Naive thymus-derived CD8-positive, alpha-beta T cell (primary cell): ENCODE results near the gene NDE1. TPM values are rescaled to one million over a fixed set of nuclear protein-coding genes. Genes with fewer than 3 reads are reported as not detected.

ENCODE experiments used
- ATAC-seq, 2 donors: fragments of 150-1000 bp; cut with Tn5 transposase in 1 of 2; sonication (Bioruptor Pico), chemical (Tn5 transposase) in 1 of 2; 1 replicate in 1 of 2; 2 replicates in 1 of 2; pipeline ENCODE4 v1.10.0; 2021; ENCODE audit warnings: mild to moderate bottlenecking in 2 of 2, moderate library complexity in 2 of 2
- POLR2A ChIA-PET: fragments of 350-600 bp; sonication (Branson Sonifier 250); formaldehyde crosslinking; loops from one replicate; lab custom pipeline; 2021; ENCODE audit warnings: antibody characterized with exemption; lab: Charles Lee
- DNase-seq, 10 donors: peaks; one replicate each; pipeline versions ENCODE4 v3.0.0 to v3.0.0-alpha.2; 2020 to 2022
- H3K27ac Mint-ChIP-seq, 10 donors: one replicate each; pipeline ENCODE4 v1.8.0; 2020 to 2022; ENCODE audit warnings: mild to moderate bottlenecking in 10 of 10, mixed read lengths in 10 of 10, moderate library complexity in 4 of 10, inconsistent platforms in 1 of 10
- H3K27me3 Mint-ChIP-seq, 5 donors: one replicate each; pipeline ENCODE4 v1.8.0; 2021 to 2022; ENCODE audit warnings: mixed read lengths in 5 of 5
- H3K36me3 Mint-ChIP-seq, 3 donors: one replicate each; pipeline ENCODE4 v1.8.0; 2020 to 2022; ENCODE audit warnings: mixed read lengths in 3 of 3, mild to moderate bottlenecking in 2 of 3, inconsistent platforms in 1 of 3
- H3K4me1 Mint-ChIP-seq, 4 donors: one replicate each; pipeline ENCODE4 v1.8.0; 2021 to 2022; ENCODE audit warnings: mixed read lengths in 4 of 4
- H3K4me3 Mint-ChIP-seq, 10 donors: one replicate each; pipeline ENCODE4 v1.8.0; 2020 to 2022; ENCODE audit warnings: mild to moderate bottlenecking in 10 of 10, mixed read lengths in 10 of 10, moderate library complexity in 6 of 10, inconsistent platforms in 1 of 10
- H3K9me3 Mint-ChIP-seq, 9 donors: one replicate each; pipeline ENCODE4 v1.8.0; 2020 to 2022; ENCODE audit warnings: mixed read lengths in 9 of 9, mild to moderate bottlenecking in 3 of 9, inconsistent platforms in 1 of 9, moderate library complexity in 1 of 9
- polyA plus RNA-seq, 3 donors: library from polyadenylated mRNA; unstranded; fragments of 300-500 nt; fragmentation: Illumina TruSeq; gene quantifications; one replicate each; pipeline ENCODE4 v1.2.3, GENCODE V29; 2021
- total RNA-seq, 8 experiments: library from RNA in 2 of 8; stranded (reverse) in 2 of 8; gene quantifications; one replicate each; pipeline ENCODE4 v1.2.3 and lab custom pipeline; 2021 to 2026

NDE1 gene
- total and polyA plus RNA-seq, 5 experiments from 2014 or later, result 23.5 to 138 (median 59.1) TPM

GRCh38 chr16:15732416-15732815 lies 82.4 kb downstream of the NDE1 start:
- Mint-ChIP-seq H3K27ac (peak overlapping the region in 7 of 10 donors; percentile 25 to 74 (median 51)), H3K9me3 (no peaks in the 10 kb centered on the region), H3K36me3 (peaks cover 0 to 46% (median 5%) of the 10 kb centered on the region in 3 donors), H3K4me1 (peaks cover 0 to 7% (median 0%) of the 10 kb centered on the region in 4 donors), H3K27me3 (no peaks in the 10 kb centered on the region), H3K4me3 (no peak overlapping the region)
- ATAC-seq (no peak), DNase-seq (no peak)
- POLR2A ChIA-PET, result no interaction called here

DNA sequence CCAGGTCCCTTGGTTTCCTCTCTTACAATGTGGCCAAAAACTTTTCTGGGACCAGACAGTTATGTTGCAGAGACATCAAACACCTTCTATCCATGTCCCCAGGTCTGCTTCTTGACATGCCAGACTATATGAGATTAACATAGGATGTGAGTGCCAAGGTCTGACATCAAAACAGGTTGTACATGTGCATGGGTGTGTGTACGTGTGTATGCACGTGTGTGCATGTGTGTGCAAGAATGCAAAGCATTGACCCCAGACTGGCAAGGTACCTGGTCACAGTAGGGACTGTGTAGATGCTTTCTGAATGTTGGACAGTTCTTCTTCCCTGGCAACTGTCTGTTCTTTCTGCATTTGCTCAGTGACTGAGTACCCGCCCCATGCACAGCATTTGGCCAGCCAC lies 85.6 kb downstream of the NDE1 start:
- no peak for ATAC-seq
- Mint-ChIP-seq H3K4me1 (peaks cover 0 to 7% (median under 1%) of the 10 kb centered on the region in 4 donors), H3K36me3 (peaks cover 0 to 62% (median 10%) of the 10 kb centered on the region in 3 donors), H3K9me3 (no peaks in the 10 kb centered on the region), H3K27ac (peak overlapping the region in 6 of 10 donors; percentile 19 to 89 (median 58)), H3K27me3 (no peaks in the 10 kb centered on the region), H3K4me3 (no peak overlapping the region)
- peak in 1 of 10 donors; percentile 8 for DNase-seq
- POLR2A ChIA-PET, result no interaction called here

DNA sequence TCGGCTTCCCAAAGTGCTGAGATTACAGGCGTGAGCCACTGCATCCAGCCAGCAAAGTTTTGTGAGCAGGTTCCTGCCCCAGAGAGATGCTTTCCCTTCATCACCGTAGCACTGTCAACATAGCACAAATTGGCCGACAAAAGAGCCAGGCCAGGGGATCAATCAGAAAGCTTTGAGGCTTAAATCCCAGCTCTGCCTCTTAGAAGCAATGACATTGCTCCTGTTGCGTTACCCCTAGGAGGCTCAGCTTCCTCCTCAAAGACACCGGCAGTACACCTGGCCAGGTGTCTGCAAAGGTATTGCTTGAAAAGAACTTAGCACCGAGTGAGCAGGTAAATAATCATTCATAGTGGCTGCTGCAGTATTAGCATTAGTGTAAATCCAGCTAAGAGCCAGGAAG lies 86.5 kb downstream of the NDE1 start:
- ATAC-seq, result no peak
- peaks cover 0 to 5% (median 0%) of the 10 kb centered on the region in 9 donors for H3K9me3 Mint-ChIP-seq
- peak overlapping the region in 1 of 10 donors; percentile 21 for H3K4me3 Mint-ChIP-seq
- H3K4me1 Mint-ChIP-seq, result peaks cover 0 to 7% (median 2%) of the 10 kb centered on the region in 4 donors
- peak in 1 of 10 donors; percentile 21 for DNase-seq
- no peaks in the 10 kb centered on the region for H3K27me3 Mint-ChIP-seq
- peak overlapping the region in 3 of 10 donors; percentile 22 to 56 (median 33) for H3K27ac Mint-ChIP-seq
- POLR2A ChIA-PET, result no interaction called here
- peaks cover 2 to 72% (median 18%) of the 10 kb centered on the region in 3 donors for H3K36me3 Mint-ChIP-seq

DNA sequence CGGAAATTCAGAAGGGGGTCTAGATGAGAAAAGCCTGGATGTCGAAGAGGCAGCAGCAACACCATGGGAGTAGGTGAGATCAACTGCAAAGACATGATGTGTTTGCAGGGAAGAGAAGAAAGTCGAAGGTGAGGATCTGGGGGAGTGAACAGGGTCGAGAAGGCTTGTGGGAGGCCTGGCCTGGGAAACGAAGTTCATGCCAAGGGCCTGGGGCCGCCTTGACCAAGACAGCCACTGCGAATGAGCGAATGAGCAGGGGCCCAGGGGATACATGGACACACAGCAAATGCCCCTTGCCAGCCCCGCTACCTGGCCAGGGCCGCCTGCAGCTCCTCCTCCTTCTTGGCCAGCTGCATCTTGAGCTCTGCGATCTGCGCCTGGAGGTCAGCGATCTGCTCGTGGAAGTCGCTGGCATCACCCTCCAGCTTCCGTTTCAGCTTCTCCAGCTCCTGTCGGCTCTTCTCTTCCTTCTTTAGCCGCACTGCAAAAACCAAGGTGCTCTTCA lies 87.1 kb downstream of the NDE1 start:
- H3K36me3 Mint-ChIP-seq, result peaks cover 6 to 78% (median 23%) of the 10 kb centered on the region in 3 donors

GRCh38 chr16:15739464-15739863 lies 89.4 kb downstream of the NDE1 start:
- Mint-ChIP-seq H3K4me1 (peaks cover under 1 to 9% (median 4%) of the 10 kb centered on the region in 4 donors), H3K27me3 (no peaks in the 10 kb centered on the region), H3K9me3 (peaks cover 0 to 9% (median 0%) of the 10 kb centered on the region in 9 donors), H3K36me3 (peaks cover 6 to 77% (median 23%) of the 10 kb centered on the region in 3 donors), H3K27ac (peak overlapping the region in 1 of 10 donors; percentile 77), H3K4me3 (no peak overlapping the region)
- POLR2A ChIA-PET, result interaction anchor here (0.7 to 0.9 kb wide), 2 partner anchors 12 to 21 kb away, joined by 3 read pairs; no protein-coding TSS in a partner anchor
- DNase-seq (no peak), ATAC-seq (no peak)

More for the DNA sequence above, 87.1 kb downstream of the NDE1 start:
- peak in 1 of 10 donors; percentile 32 for DNase-seq
- Mint-ChIP-seq H3K27ac (peak overlapping the region in 4 of 10 donors; percentile 22 to 56 (median 34)), H3K4me1 (peaks cover 0 to 9% (median 4%) of the 10 kb centered on the region in 4 donors), H3K4me3 (peak overlapping the region in 1 of 10 donors; percentile 14), H3K9me3 (peaks cover 0 to 9% (median 0%) of the 10 kb centered on the region in 9 donors), H3K27me3 (no peaks in the 10 kb centered on the region)
- no peak for ATAC-seq
- POLR2A ChIA-PET, result no interaction called here

DNA sequence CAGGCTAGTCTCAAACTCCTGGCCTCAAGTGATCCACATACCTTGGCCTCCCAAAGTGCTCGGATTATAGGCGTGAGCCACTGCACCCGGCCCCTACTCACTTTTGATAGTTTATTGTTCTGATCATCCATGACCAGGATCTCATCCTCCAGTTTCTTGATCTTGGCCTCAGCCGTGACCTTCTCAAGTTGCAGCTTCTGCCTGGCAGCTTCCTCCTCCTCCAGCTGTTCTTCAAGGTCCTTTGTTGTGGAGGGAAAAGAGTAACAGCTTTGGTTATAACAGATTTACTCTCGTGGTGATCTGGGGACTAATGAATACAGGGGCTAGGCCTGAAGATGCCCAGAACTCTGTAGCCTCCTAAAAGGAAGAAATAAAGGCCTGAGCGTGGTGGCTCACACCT lies 89.9 kb downstream of the NDE1 start:
- ATAC-seq, result no peak
- no peaks in the 10 kb centered on the region for H3K27me3 Mint-ChIP-seq
- peak overlapping the region in 1 of 10 donors; percentile 20 for H3K27ac Mint-ChIP-seq

DNA sequence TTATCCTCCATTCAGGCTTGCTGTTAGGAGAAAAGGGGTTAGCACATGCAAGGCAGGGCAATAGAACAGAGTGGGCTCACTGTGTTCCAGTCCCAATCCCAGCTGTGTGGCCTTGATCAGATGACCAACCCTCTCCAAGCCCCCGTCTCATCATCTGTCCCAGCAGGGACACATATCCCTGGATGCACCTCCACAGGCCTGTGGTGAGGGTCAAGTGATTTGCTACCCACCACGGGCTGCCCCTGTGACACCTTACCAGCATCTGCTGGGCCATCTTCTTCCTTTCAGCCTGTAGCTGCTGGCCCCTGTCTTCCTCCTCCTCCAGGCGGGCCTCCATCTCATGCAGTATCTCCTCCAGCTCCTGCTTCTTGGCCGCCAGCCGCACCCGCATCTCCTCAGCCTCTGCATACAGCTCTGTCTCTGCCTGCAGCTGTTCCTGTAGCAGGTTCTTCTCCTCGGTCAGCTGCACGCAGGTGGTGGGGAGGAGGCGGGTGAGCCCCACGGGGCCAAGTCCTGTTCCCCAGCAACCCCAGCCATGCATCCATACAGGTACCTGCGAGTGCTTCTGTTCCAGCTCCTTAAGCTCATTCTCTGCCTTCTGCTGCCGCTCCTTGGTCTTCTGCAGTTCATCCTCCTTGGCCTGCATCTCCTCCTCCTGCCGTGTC lies 91.3 kb downstream of the NDE1 start:
- ATAC-seq (no peak), DNase-seq (peak in 1 of 10 donors; percentile 22)
- peak overlapping the region in 5 of 10 donors; percentile 34 to 96 (median 53) for H3K27ac Mint-ChIP-seq
- H3K27me3 Mint-ChIP-seq, result no peaks in the 10 kb centered on the region
- H3K4me3 Mint-ChIP-seq, result peak overlapping the region in 1 of 10 donors; percentile 45
- H3K4me1 Mint-ChIP-seq, result peaks cover 1 to 7% (median 5%) of the 10 kb centered on the region in 4 donors
- H3K9me3 Mint-ChIP-seq, result peaks cover 0 to 9% (median 0%) of the 10 kb centered on the region in 9 donors
- POLR2A ChIA-PET, result no interaction called here
- H3K36me3 Mint-ChIP-seq, result peaks cover 6 to 72% (median 21%) of the 10 kb centered on the region in 3 donors

More for the DNA sequence above, 89.9 kb downstream of the NDE1 start:
- H3K9me3 Mint-ChIP-seq, result peaks cover 0 to 9% (median 0%) of the 10 kb centered on the region in 9 donors
- POLR2A ChIA-PET, result interaction anchor here (0.9 kb wide), 1 partner anchor 13 kb away, joined by 3 read pairs; no protein-coding TSS in a partner anchor
- peaks cover 6 to 75% (median 21%) of the 10 kb centered on the region in 3 donors for H3K36me3 Mint-ChIP-seq
- peak in 1 of 10 donors; percentile 32 for DNase-seq
- no peak overlapping the region for H3K4me3 Mint-ChIP-seq
- peaks cover 1 to 7% (median 4%) of the 10 kb centered on the region in 4 donors for H3K4me1 Mint-ChIP-seq

GRCh38 chr16:15742716-15743115 lies 92.7 kb downstream of the NDE1 start:
- H3K27me3 Mint-ChIP-seq, result no peaks in the 10 kb centered on the region
- peaks cover 0 to 9% (median 0%) of the 10 kb centered on the region in 9 donors for H3K9me3 Mint-ChIP-seq
- no peak overlapping the region for H3K4me3 Mint-ChIP-seq
- POLR2A ChIA-PET, result interaction anchor here (0.6 to 0.7 kb wide), 2 partner anchors 84 to 377 kb away, joined by 4 to 5 read pairs; no protein-coding TSS in a partner anchor
- H3K27ac Mint-ChIP-seq, result no peak overlapping the region
- H3K4me1 Mint-ChIP-seq, result peaks cover 1 to 7% (median 3%) of the 10 kb centered on the region in 4 donors
- ATAC-seq (no peak), DNase-seq (no peak)
- peaks cover 6 to 68% (median 26%) of the 10 kb centered on the region in 3 donors for H3K36me3 Mint-ChIP-seq

GRCh38 chr16:15743657-15744056 lies 93.6 kb downstream of the NDE1 start:
- no peak overlapping the region for H3K4me3 Mint-ChIP-seq
- peak in 1 of 10 donors; percentile 4 for DNase-seq
- POLR2A ChIA-PET, result no interaction called here
- H3K4me1 Mint-ChIP-seq, result peaks cover 1 to 7% (median 4%) of the 10 kb centered on the region in 4 donors
- peaks cover 6 to 69% (median 31%) of the 10 kb centered on the region in 3 donors for H3K36me3 Mint-ChIP-seq
- peak overlapping the region in 2 of 10 donors; percentile 9 to 47 for H3K27ac Mint-ChIP-seq
- H3K9me3 Mint-ChIP-seq, result peaks cover 0 to 9% (median 0%) of the 10 kb centered on the region in 9 donors
- H3K27me3 Mint-ChIP-seq, result no peaks in the 10 kb centered on the region
- no peak for ATAC-seq

- H3K9me3 Mint-ChIP-seq, result peaks cover 0 to 6% (median 0%) of the 10 kb centered on the region in 9 donors
- H3K4me3 Mint-ChIP-seq, result no peak overlapping the region
- no peak overlapping the region for H3K27ac Mint-ChIP-seq
- H3K27me3 Mint-ChIP-seq, result no peaks in the 10 kb centered on the region
- POLR2A ChIA-PET, result no interaction called here
- ATAC-seq (no peak), DNase-seq (no peak)
- peaks cover 6 to 49% (median 23%) of the 10 kb centered on the region in 3 donors for H3K36me3 Mint-ChIP-seq
- H3K4me1 Mint-ChIP-seq, result peaks cover 0 to 9% (median 7%) of the 10 kb centered on the region in 4 donors
Observed at GRCh38 chr16:15746332-15746731, 96.3 kb downstream of the NDE1 start.

DNA sequence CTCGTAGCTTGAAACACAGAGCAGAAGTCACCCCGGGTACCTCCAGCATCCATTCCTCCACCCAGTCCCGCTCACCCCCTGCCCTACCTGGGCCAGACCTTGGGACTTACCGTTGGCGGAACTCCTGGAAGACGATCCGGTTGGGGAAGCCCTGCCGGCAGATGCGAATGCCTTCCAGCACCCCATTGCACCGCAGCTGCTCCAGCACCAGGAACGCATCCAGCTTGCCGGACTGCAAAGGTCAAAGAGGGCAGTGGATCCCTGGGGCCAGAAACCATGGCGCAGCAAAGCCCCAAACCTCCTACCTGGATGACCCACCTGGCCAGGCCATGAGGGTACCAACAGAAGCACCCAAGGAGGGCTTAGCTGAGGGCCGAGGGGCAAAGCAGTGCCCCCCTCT lies 97.9 kb downstream of the NDE1 start:
- ATAC-seq, result no peak
- no peak overlapping the region for H3K27ac Mint-ChIP-seq
- H3K27me3 Mint-ChIP-seq, result no peaks in the 10 kb centered on the region
- POLR2A ChIA-PET, result no interaction called here
- no peak for DNase-seq
- H3K4me3 Mint-ChIP-seq, result no peak overlapping the region
- peaks cover 0 to 40% (median 16%) of the 10 kb centered on the region in 3 donors for H3K36me3 Mint-ChIP-seq
- peaks cover 0 to 8% (median 3%) of the 10 kb centered on the region in 4 donors for H3K4me1 Mint-ChIP-seq
- H3K9me3 Mint-ChIP-seq, result no peaks in the 10 kb centered on the region

- Mint-ChIP-seq H3K27me3 (no peaks in the 10 kb centered on the region), H3K4me3 (peak overlapping the region in 1 of 10 donors; percentile 46), H3K9me3 (no peaks in the 10 kb centered on the region), H3K27ac (peak overlapping the region in 2 of 10 donors; percentile 27 to 57), H3K36me3 (peaks cover 0 to 35% (median 14%) of the 10 kb centered on the region in 3 donors), H3K4me1 (peaks cover 0 to 8% (median 3%) of the 10 kb centered on the region in 4 donors)
- POLR2A ChIA-PET, result no interaction called here
- DNase-seq (no peak), ATAC-seq (no peak)
Observed at GRCh38 chr16:15748654-15749053, 98.6 kb downstream of the NDE1 start.
